ENCODE measurements around the gene ARHGEF16.

- TF ChIP-seq, protein P1, sequence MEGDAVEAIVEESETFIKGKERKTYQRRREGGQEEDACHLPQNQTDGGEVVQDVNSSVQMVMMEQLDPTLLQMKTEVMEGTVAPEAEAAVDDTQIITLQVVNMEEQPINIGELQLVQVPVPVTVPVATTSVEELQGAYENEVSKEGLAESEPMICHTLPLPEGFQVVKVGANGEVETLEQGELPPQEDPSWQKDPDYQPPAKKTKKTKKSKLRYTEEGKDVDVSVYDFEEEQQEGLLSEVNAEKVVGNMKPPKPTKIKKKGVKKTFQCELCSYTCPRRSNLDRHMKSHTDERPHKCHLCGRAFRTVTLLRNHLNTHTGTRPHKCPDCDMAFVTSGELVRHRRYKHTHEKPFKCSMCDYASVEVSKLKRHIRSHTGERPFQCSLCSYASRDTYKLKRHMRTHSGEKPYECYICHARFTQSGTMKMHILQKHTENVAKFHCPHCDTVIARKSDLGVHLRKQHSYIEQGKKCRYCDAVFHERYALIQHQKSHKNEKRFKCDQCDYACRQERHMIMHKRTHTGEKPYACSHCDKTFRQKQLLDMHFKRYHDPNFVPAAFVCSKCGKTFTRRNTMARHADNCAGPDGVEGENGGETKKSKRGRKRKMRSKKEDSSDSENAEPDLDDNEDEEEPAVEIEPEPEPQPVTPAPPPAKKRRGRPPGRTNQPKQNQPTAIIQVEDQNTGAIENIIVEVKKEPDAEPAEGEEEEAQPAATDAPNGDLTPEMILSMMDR (IDR thresholded peaks at IDR 0.05), result no peak
- TF ChIP-seq POLR2A (IDR thresholded peaks at IDR 0.05), result no peak
Observed at GRCh38 chr1:3481046-3481445, 26.6 kb downstream of the ARHGEF16 start.

Data from esophagus squamous epithelium (tissue), 4 donors.